ENCODE measurements around the gene HSBP1. TPM values are rescaled to one million over a fixed set of nuclear protein-coding genes. Genes with fewer than 3 reads are reported as not detected.

Gene HSBP1
- total and polyA plus RNA-seq, 2 of the 13 experiments (the other 11 are each of a cell fraction or from before 2014, with no cell fraction given), result 249 to 292 TPM

DNA sequence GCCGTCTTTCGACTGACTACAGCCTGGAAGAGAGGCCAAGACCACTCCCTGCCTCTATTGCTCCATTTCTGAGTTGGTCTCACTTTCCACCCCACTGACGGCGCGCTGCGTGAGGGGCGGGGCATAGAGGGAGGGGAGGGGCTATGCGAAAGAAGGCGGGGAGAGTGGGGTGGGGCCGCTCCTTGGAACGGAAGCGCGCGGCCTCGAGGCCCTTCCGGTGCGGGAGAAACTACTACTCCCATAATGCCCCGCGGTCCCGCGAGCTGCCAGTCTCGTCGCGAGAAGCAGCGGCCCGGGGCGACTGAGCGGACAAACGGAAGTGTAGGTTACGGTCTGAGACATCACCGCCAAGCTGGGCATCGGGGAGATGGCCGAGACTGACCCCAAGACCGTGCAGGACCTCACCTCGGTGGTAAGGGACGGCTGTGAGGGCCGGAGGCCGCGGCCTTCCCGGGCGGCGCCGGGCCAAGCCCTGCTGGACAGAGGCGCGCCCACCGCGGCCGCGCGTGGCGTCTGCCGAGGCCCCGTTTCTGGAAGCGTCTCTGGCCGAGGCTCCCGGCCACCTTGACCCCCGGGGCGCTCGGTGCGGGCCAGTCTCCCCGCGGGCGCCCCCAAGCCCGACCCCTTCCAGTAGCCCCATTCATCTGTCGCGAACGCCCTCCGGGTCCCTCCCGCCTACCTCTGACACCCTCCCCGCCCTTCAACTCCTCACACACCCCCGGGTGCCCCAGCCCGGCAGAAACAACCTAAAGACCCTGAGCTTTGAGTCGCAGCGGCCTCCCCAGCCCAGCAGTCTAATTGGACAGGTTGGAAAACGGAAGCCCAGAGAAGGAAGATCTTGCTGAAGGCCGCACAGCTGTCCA is at the start of gene HSBP1 (continued):
- TF ChIP-seq, protein P1, sequence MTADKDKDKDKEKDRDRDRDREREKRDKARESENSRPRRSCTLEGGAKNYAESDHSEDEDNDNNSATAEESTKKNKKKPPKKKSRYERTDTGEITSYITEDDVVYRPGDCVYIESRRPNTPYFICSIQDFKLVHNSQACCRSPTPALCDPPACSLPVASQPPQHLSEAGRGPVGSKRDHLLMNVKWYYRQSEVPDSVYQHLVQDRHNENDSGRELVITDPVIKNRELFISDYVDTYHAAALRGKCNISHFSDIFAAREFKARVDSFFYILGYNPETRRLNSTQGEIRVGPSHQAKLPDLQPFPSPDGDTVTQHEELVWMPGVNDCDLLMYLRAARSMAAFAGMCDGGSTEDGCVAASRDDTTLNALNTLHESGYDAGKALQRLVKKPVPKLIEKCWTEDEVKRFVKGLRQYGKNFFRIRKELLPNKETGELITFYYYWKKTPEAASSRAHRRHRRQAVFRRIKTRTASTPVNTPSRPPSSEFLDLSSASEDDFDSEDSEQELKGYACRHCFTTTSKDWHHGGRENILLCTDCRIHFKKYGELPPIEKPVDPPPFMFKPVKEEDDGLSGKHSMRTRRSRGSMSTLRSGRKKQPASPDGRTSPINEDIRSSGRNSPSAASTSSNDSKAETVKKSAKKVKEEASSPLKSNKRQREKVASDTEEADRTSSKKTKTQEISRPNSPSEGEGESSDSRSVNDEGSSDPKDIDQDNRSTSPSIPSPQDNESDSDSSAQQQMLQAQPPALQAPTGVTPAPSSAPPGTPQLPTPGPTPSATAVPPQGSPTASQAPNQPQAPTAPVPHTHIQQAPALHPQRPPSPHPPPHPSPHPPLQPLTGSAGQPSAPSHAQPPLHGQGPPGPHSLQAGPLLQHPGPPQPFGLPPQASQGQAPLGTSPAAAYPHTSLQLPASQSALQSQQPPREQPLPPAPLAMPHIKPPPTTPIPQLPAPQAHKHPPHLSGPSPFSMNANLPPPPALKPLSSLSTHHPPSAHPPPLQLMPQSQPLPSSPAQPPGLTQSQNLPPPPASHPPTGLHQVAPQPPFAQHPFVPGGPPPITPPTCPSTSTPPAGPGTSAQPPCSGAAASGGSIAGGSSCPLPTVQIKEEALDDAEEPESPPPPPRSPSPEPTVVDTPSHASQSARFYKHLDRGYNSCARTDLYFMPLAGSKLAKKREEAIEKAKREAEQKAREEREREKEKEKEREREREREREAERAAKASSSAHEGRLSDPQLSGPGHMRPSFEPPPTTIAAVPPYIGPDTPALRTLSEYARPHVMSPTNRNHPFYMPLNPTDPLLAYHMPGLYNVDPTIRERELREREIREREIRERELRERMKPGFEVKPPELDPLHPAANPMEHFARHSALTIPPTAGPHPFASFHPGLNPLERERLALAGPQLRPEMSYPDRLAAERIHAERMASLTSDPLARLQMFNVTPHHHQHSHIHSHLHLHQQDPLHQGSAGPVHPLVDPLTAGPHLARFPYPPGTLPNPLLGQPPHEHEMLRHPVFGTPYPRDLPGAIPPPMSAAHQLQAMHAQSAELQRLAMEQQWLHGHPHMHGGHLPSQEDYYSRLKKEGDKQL (CRISPR knock-in tag; IDR thresholded peaks at IDR 0.05; ENCODE audit: low read depth), result 0 out of 2 replicates have a peak, but pooled peaks have one; percentile 13
- TF ChIP-seq, protein P2, sequence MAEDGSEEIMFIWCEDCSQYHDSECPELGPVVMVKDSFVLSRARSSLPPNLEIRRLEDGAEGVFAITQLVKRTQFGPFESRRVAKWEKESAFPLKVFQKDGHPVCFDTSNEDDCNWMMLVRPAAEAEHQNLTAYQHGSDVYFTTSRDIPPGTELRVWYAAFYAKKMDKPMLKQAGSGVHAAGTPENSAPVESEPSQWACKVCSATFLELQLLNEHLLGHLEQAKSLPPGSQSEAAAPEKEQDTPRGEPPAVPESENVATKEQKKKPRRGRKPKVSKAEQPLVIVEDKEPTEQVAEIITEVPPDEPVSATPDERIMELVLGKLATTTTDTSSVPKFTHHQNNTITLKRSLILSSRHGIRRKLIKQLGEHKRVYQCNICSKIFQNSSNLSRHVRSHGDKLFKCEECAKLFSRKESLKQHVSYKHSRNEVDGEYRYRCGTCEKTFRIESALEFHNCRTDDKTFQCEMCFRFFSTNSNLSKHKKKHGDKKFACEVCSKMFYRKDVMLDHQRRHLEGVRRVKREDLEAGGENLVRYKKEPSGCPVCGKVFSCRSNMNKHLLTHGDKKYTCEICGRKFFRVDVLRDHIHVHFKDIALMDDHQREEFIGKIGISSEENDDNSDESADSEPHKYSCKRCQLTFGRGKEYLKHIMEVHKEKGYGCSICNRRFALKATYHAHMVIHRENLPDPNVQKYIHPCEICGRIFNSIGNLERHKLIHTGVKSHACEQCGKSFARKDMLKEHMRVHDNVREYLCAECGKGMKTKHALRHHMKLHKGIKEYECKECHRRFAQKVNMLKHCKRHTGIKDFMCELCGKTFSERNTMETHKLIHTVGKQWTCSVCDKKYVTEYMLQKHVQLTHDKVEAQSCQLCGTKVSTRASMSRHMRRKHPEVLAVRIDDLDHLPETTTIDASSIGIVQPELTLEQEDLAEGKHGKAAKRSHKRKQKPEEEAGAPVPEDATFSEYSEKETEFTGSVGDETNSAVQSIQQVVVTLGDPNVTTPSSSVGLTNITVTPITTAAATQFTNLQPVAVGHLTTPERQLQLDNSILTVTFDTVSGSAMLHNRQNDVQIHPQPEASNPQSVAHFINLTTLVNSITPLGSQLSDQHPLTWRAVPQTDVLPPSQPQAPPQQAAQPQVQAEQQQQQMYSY (CRISPR knock-in tag; IDR thresholded peaks at IDR 0.05), result no peak
- TF ChIP-seq ZNF337 (CRISPR knock-in tag; IDR thresholded peaks at IDR 0.05; ENCODE audit: borderline replicate concordance, low read depth) (no peak), DNMT3B (CRISPR knock-in tag; conservative IDR thresholded peaks at IDR 0.05) (no peak), RXRA (CRISPR knock-in tag; IDR thresholded peaks at IDR 0.05) (no peak), ZC3H4 (CRISPR knock-in tag; IDR thresholded peaks at IDR 0.05; ENCODE audit: borderline replicate concordance) (no peak), ZNF747 (CRISPR knock-in tag; IDR thresholded peaks at IDR 0.05; ENCODE audit: borderline replicate concordance) (no peak), ZNF225 (CRISPR knock-in tag; IDR thresholded peaks at IDR 0.05) (0 out of 2 replicates have a peak, but pooled peaks have one; percentile 11), ZNF788 (CRISPR knock-in tag; IDR thresholded peaks at IDR 0.05; ENCODE audit: borderline replicate concordance) (no peak; the same call in 1 of the 2 replicates), SRSF9 (IDR thresholded peaks at IDR 0.05; ENCODE audit: borderline replicate concordance, insufficient read depth, low read depth, low read length, poor library complexity, severe bottlenecking) (no peak), FOXK2 (IDR thresholded peaks at IDR 0.05) (no peak), NCOA1 (CRISPR knock-in tag; IDR thresholded peaks at IDR 0.05) (no peak), ZNF432 (CRISPR knock-in tag; IDR thresholded peaks at IDR 0.05; ENCODE audit: borderline replicate concordance) (no peak), ZNF430 (CRISPR knock-in tag; IDR thresholded peaks at IDR 0.05) (peak; percentile 76; the same call in 1 of the 2 replicates), ZFP37 (CRISPR knock-in tag; IDR thresholded peaks at IDR 0.05; ENCODE audit: borderline replicate concordance) (no peak), ZBTB1 (CRISPR knock-in tag; IDR thresholded peaks at IDR 0.05; ENCODE audit: borderline replicate concordance) (no peak)
- TF ChIP-seq, protein P3, sequence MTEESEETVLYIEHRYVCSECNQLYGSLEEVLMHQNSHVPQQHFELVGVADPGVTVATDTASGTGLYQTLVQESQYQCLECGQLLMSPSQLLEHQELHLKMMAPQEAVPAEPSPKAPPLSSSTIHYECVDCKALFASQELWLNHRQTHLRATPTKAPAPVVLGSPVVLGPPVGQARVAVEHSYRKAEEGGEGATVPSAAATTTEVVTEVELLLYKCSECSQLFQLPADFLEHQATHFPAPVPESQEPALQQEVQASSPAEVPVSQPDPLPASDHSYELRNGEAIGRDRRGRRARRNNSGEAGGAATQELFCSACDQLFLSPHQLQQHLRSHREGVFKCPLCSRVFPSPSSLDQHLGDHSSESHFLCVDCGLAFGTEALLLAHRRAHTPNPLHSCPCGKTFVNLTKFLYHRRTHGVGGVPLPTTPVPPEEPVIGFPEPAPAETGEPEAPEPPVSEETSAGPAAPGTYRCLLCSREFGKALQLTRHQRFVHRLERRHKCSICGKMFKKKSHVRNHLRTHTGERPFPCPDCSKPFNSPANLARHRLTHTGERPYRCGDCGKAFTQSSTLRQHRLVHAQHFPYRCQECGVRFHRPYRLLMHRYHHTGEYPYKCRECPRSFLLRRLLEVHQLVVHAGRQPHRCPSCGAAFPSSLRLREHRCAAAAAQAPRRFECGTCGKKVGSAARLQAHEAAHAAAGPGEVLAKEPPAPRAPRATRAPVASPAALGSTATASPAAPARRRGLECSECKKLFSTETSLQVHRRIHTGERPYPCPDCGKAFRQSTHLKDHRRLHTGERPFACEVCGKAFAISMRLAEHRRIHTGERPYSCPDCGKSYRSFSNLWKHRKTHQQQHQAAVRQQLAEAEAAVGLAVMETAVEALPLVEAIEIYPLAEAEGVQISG (CRISPR knock-in tag; IDR thresholded peaks at IDR 0.05), result peak; percentile 92
